ENCODE measurements around the gene SEMA6A.

DNA sequence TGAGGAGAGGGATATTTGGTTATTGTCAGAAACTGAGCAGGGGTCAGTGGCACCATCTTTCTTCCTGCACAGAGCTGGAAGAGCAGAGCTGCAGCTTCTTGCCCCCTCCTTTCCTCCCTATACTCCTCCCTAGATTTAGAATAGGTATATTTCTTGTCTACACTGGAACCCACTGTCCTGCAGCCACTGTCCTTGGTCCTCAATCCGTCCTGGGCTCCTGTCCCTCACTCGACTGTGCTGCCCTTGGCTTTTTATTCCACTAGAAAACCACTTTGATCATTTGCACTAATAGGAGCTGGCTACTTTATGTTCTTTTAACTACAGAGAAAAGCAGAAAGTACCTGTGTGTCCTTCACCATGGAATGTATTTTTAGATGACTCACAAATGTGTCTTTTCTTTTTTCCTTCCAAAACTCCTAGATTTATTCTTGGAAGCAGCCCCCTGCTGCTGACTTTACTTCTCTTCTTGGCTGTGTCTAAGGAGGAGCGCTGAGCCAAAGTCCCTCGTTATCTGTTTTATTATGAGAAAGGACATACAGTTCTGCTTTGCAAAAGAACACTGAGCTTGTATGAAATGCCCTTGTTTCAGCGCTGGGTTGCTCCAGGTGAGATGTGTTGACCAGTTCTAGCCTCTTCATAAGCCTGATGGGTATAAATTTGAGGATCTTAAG, 150.9 kb downstream of the SEMA6A start:
- TF ChIP-seq CTCF (IDR thresholded peaks at IDR 0.05; ENCODE audit: low read length) (no peak), EZH2 (IDR thresholded peaks at IDR 0.05; ENCODE audit: borderline replicate concordance, low read length) (no peak)
